Measurements from ENCODE around the gene DPP6. TPM values are rescaled to one million over a fixed set of nuclear protein-coding genes. Genes with fewer than 3 reads are reported as not detected.

The DPP6 gene
- total RNA-seq, 2 experiments from 2014 or later = not detected

DNA sequence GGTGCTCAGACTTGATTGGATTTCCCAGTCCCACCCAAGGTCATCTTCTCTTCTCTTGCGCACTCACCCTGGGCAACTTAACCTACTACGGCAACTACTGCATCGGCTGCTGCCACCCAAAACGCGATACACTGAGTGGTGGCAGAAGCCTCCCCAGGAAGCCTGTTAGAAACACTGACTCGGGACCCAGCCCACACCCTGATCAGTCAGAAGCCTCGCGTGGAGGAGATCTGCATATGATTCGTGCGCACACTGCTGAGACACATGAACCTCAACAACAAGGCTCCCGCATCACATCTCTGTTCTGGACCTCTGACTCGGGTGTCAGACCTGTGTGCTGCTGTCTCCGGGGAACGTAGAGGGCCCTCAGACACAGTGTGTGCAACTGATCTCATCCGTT is 531.3 kb downstream of the DPP6 start:
- no TSS peak for BruUV-seq (replicated peaks)
- CTCF ChIA-PET (ENCODE audit: unreplicated experiment) = no interaction called here
- Histone ChIP-seq H4K20me1 (ENCODE audit: insufficient read depth, low read length) (no peaks in the 10 kb centered on the region), H3K27ac (ENCODE audit: low read depth, low read length, poor library complexity, severe bottlenecking) (no peak overlapping the region), H3K79me2 (ENCODE audit: insufficient read depth, low read depth, low read length) (no peaks in the 10 kb centered on the region), H3K9me3 (ENCODE audit: low read length) (no peaks in the 10 kb centered on the region), H2AFZ (ENCODE audit: low read length) (no peak overlapping the region), H3K4me1 (ENCODE audit: insufficient read depth, low read length, poor library complexity, severe bottlenecking) (no peaks in the 10 kb centered on the region), H3K4me3 (ENCODE audit: low read depth, low read length, poor library complexity, severe bottlenecking) (no peak overlapping the region), H3K36me3 (ENCODE audit: insufficient read depth, low read length) (no peaks in the 10 kb centered on the region), H3K4me2 (ENCODE audit: low read length) (no peak overlapping the region), H3K9me2 (ENCODE audit: insufficient read depth, low read length) (no peaks in the 10 kb centered on the region)
- TF ChIP-seq EZH2phosphoT487 (IDR thresholded peaks at IDR 0.05; ENCODE audit: borderline replicate concordance, low read depth, low read length) = no peak
- TF ChIP-seq, protein P1, sequence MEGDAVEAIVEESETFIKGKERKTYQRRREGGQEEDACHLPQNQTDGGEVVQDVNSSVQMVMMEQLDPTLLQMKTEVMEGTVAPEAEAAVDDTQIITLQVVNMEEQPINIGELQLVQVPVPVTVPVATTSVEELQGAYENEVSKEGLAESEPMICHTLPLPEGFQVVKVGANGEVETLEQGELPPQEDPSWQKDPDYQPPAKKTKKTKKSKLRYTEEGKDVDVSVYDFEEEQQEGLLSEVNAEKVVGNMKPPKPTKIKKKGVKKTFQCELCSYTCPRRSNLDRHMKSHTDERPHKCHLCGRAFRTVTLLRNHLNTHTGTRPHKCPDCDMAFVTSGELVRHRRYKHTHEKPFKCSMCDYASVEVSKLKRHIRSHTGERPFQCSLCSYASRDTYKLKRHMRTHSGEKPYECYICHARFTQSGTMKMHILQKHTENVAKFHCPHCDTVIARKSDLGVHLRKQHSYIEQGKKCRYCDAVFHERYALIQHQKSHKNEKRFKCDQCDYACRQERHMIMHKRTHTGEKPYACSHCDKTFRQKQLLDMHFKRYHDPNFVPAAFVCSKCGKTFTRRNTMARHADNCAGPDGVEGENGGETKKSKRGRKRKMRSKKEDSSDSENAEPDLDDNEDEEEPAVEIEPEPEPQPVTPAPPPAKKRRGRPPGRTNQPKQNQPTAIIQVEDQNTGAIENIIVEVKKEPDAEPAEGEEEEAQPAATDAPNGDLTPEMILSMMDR (conservative IDR thresholded peaks at IDR 0.05; ENCODE audit: low read length) = no peak
- intact Hi-C loops (cut with micrococcal nuclease; ENCODE audit: unreplicated experiment) = no loop called here
- DNase-seq (ENCODE audit: low spot score) = no peak
- POLR2A ChIA-PET = no interaction called here

DNA sequence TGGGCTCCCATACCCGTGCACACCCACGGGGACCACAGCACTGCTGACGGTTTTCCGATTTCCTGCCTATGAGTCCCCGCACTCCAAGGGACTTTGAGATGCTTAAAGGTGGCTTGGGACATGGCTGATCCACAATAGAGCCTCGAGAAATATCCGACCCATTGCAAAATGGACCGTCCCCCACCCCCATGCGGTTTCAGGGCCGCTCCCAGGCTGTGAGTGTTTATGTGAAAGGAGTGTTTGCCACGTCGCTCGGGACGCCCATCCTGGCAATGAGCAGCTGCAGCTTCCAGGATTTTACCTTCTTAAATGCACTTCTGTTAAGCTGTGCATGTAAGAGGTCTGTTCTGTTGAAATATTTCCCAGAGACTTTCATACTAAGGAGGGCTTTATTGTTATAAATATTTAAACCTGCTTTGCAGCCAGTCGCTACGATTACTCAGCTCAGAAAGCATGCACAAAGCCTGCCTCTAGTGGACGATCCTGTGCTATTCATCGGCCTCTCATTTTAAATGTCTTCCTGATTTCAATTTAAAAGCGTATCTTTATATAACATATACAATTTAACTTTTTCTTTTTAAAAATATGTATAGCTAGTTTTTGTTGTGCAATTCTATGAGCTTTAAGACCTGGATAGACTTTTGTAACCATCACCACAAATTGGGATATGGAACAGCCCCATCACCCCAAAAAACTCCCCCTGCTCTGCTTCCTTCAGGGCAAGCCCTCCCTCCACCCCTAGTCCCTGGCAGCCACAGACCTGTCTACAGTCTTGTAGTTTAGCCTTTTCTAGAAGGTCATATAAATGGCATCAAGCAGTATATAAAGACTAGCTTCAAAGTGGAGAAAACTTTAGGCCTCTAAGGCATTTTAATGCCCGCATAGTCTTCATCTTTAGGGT is 532.4 kb downstream of the DPP6 start:
- Histone ChIP-seq H3K79me2 (ENCODE audit: insufficient read depth, low read depth, low read length) (no peaks in the 10 kb centered on the region), H3K9me2 (ENCODE audit: insufficient read depth, low read length) (no peaks in the 10 kb centered on the region), H3K4me3 (ENCODE audit: low read depth, low read length, poor library complexity, severe bottlenecking) (no peak overlapping the region), H3K4me2 (ENCODE audit: low read length) (no peak overlapping the region), H3K36me3 (ENCODE audit: insufficient read depth, low read length) (no peaks in the 10 kb centered on the region), H3K9me3 (ENCODE audit: low read length) (no peaks in the 10 kb centered on the region), H3K27ac (ENCODE audit: low read depth, low read length, poor library complexity, severe bottlenecking) (no peak overlapping the region), H3K4me1 (ENCODE audit: insufficient read depth, low read length, poor library complexity, severe bottlenecking) (no peaks in the 10 kb centered on the region), H2AFZ (ENCODE audit: low read length) (no peak overlapping the region), H4K20me1 (ENCODE audit: insufficient read depth, low read length) (no peaks in the 10 kb centered on the region)
- ChIA-PET POLR2A (interaction anchor here (0.5 to 1.3 kb wide), 2 partner anchors 9 to 1724 kb away, joined by 3 to 4 read pairs; no protein-coding TSS in a partner anchor), CTCF (ENCODE audit: unreplicated experiment) (no interaction called here)
- no peak for DNase-seq (ENCODE audit: low spot score)
- intact Hi-C loops (cut with micrococcal nuclease; ENCODE audit: unreplicated experiment) = no loop called here
- TF ChIP-seq, protein P1 (conservative IDR thresholded peaks at IDR 0.05; ENCODE audit: low read length) = peak; percentile 67
- no peak for TF ChIP-seq EZH2phosphoT487 (IDR thresholded peaks at IDR 0.05; ENCODE audit: borderline replicate concordance, low read depth, low read length)
- BruUV-seq (replicated peaks) = no TSS peak

DNA sequence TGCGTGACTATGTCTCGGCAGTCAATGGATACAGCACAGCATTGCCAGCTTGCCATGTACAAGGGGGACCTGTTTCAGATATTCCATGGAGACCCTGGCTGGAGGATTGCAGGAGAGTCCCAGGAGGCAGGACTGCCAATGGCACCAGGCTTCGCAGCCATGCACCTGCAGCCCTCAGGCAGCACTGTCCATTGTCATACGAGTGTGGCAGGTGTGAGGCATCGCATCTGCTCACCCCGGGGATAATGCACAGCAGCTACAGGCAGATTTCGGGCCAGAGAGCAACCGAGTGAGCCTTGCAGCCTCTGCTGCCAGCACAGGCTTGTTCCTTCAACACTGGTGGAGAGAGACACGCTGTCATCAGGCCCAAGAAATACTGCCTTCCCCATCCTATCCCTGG is 535.6 kb downstream of the DPP6 start:
- ChIA-PET POLR2A (interaction anchor here (0.6 kb wide), 1 partner anchor 29 kb away, joined by 3 read pairs; no protein-coding TSS in a partner anchor), CTCF (ENCODE audit: unreplicated experiment) (no interaction called here)

More for the DNA sequence above, 535.6 kb downstream of the DPP6 start:
- TF ChIP-seq, protein P1 (conservative IDR thresholded peaks at IDR 0.05; ENCODE audit: low read length) = no peak
- no peak overlapping the region for H3K4me3 ChIP-seq (ENCODE audit: low read depth, low read length, poor library complexity, severe bottlenecking)
- H3K4me2 ChIP-seq (ENCODE audit: low read length) = no peak overlapping the region
- H3K36me3 ChIP-seq (ENCODE audit: insufficient read depth, low read length) = no peaks in the 10 kb centered on the region
- no peaks in the 10 kb centered on the region for H3K4me1 ChIP-seq (ENCODE audit: insufficient read depth, low read length, poor library complexity, severe bottlenecking)
- H2AFZ ChIP-seq (ENCODE audit: low read length) = no peak overlapping the region
- no peaks in the 10 kb centered on the region for H3K79me2 ChIP-seq (ENCODE audit: insufficient read depth, low read depth, low read length)
- no TSS peak for BruUV-seq (replicated peaks)
- no peaks in the 10 kb centered on the region for H3K9me3 ChIP-seq (ENCODE audit: low read length)
- H3K27ac ChIP-seq (ENCODE audit: low read depth, low read length, poor library complexity, severe bottlenecking) = no peak overlapping the region
- no peaks in the 10 kb centered on the region for H4K20me1 ChIP-seq (ENCODE audit: insufficient read depth, low read length)
- intact Hi-C loops (cut with micrococcal nuclease; ENCODE audit: unreplicated experiment) = no loop called here
- no peaks in the 10 kb centered on the region for H3K9me2 ChIP-seq (ENCODE audit: insufficient read depth, low read length)
- no peak for DNase-seq (ENCODE audit: low spot score)
